NCI-H187 treated with DMSO at 0.1 percent for 48 hours (cell line): ENCODE measurements around the gene BCAS4.
"Not testable (repeated sequence)": the region's sequence is repeated elsewhere in the genome, so short reads cannot be mapped to it uniquely, and the experiment has no call there.

ENCODE experiments used
- DNase-seq: peaks from one replicate; lab custom pipeline; 2025; lab: John Stamatoyannopoulos, UW

BCAS4 gene

GRCh38 chr20:50771419-50772080 lies 23.3 kb upstream of the BCAS4 start:
- DNase-seq, result not testable (repeated sequence)

GRCh38 chr20:50772420-50773185 lies 22.3 kb upstream of the BCAS4 start:
- DNase-seq, result no peak

GRCh38 chr20:50774515-50774914 lies 20.3 kb upstream of the BCAS4 start:
- no peak for DNase-seq

GRCh38 chr20:50776122-50776817 lies 18.6 kb upstream of the BCAS4 start:
- DNase-seq, result no peak

- DNase-seq, result no peak
Measured at GRCh38 chr20:50777373-50777772, 17.5 kb upstream of the BCAS4 start.

GRCh38 chr20:50778994-50779393 lies 15.9 kb upstream of the BCAS4 start:
- DNase-seq, result not testable (repeated sequence)

GRCh38 chr20:50783390-50783789 lies 11.5 kb upstream of the BCAS4 start:
- no peak for DNase-seq

- DNase-seq, result no peak
Measured at GRCh38 chr20:50783903-50784302, 11.0 kb upstream of the BCAS4 start.

- no peak for DNase-seq
Measured at GRCh38 chr20:50784464-50784863, 10.4 kb upstream of the BCAS4 start.

GRCh38 chr20:50786703-50787102 lies 8.2 kb upstream of the BCAS4 start:
- DNase-seq, result no peak

- no peak for DNase-seq
Measured at GRCh38 chr20:50787181-50787580, 7.7 kb upstream of the BCAS4 start.

- DNase-seq, result no peak
Measured at GRCh38 chr20:50788045-50788991, 6.5 kb upstream of the BCAS4 start.

- no peak for DNase-seq
Measured at GRCh38 chr20:50789968-50790650, 4.8 kb upstream of the BCAS4 start.

GRCh38 chr20:50790651-50791277 lies 4.1 kb upstream of the BCAS4 start:
- no peak for DNase-seq

GRCh38 chr20:50792708-50793574 lies 1.9 kb upstream of the BCAS4 start:
- DNase-seq, result no peak

GRCh38 chr20:50793575-50794016 lies 1.3 kb upstream of the BCAS4 start:
- DNase-seq, result not testable (repeated sequence)

- DNase-seq, result no peak
Measured at GRCh38 chr20:50794181-50794845, 548 bp upstream of the BCAS4 start.

GRCh38 chr20:50797142-50797541 lies 2.3 kb downstream of the BCAS4 start:
- DNase-seq, result no peak

GRCh38 chr20:50798650-50799049 lies 3.8 kb downstream of the BCAS4 start:
- no peak for DNase-seq
